ENCODE measurements around the gene AGBL1.

Gene AGBL1

DNA sequence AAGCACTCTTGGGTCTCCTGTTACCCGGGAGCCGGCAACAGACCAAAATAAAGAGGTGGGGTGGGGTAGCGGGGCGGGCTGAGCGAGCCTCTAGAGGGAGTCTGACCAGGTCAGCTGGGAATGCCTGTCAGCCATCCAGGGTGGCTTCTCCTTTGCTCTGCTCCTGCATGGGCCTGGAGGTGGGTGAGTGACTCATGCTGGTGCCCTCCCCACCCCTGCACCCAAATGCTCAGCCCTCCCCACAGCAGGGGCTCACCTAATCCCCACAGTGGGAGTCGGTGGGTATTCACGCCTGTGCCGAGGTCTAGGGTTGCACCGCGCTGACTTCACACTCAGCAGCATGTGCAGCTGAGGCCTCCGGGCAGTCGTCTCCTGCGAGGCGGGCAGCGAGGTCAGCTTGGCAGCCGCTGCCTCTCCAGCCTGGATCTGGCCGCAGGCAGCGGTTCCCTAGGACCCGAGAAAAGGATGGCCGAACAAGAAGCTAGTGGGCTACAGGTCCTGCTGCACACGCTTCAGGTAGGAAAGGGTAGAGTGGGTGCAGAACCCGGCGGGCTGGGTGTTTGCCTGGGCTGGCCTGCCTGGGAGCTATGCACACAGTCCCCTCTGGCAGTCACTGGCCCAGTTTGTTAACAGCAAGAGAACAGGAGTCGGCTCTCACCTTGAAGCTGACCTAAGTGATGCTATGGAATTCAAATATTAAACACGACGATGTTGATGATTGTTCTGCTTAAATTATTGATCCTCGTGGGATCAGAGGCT, at the start of gene AGBL1:
AGBL1 (plus strand) TSS at position 364 of the 759 bp plus-strand sequence.
- DNase-seq (ENCODE audit: low spot score), result no peak

DNA sequence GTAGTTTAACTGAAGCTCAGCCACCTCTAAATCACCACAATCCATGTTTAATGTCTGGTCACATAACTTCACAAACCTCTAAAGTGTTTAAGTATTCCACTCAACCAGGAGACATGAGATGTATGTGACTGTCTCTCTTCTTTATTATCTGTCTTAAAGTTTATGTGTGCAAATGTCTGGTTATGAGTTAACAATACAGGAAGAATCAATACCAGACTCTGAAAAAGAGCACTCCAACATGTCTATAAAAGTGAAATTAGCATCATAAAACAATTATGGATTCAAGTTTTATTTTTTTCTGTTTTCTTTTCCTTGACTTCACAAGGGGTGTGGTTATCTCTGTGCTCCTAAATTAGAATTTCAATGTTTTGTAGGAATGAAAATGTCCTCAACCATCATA, 44.8 kb upstream of the AGBL1 start:
- no peak for DNase-seq (ENCODE audit: low spot score)

DNA sequence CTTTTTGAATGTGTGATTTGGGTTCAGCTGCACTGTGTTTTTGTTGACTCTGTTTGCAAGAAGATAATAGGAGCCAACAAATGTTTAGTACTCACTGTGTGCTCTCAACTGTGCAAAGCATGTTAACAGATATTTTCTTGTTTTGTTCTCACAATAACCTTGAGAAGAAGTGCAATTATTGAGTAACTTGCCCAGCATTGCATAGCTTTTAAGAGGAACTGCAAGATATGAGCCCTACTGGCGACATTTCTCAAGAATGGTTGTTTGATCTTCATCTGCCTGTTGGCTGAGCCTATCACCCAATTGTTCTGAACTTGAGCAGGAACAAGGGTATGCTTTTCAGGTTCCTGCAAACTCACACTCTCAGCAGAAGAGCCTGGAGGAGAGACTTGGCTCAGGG, 43.4 kb upstream of the AGBL1 start:
- DNase-seq (ENCODE audit: low spot score), result no peak

DNA sequence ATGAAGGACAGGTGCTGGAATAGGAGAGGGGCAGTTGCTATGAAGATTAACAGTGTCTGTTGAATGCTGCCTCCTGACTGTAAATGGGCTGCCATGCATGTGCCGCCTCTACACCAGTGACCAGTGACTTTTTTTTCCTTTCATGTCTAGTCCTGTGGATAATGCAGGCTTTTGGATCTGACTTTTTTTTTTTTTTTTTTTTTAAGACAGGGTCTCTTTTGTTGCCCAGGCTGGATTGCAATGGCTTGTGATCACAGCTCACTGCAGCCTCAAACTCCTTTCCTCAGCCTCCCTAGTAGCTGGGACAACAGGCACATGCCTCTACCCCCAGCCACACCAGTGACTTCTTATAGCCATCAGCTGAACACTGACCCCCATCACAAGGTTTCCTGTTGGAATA, 41.2 kb upstream of the AGBL1 start:
- no peak for DNase-seq (ENCODE audit: low spot score)

DNA sequence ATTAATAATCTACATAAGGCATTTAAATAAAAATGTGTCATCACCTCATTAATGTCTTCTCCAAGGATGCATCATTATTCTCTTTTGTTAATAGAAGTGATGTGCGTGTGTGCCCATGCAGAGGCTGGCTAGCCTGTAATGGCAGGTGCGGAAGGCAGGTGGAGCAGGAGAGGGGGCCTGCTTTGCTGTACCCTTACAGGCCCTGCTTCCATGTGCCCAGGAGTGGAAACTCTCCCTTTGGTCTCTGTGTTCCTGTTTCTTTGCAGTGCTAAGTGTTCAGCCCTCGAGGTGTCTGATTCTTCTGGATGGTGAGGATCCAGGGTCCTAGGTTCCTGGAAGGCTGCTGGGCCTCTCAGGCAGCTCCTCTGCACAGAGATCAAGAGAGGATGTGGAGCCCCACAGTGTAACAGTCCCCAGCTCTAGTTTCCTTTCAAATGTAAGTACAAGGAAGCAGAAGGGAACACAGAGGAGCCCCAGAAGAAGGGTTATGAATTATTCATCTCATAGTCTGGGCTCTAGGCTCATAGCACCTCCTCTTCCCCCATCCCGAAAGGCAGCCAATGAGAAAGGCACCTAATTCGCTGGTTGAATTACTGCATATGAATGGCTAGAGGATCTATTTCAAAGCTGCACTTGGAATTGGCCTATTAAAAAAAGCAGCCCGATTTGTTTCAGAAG, 39.2 kb upstream of the AGBL1 start:
- no peak for DNase-seq (ENCODE audit: low spot score)

DNA sequence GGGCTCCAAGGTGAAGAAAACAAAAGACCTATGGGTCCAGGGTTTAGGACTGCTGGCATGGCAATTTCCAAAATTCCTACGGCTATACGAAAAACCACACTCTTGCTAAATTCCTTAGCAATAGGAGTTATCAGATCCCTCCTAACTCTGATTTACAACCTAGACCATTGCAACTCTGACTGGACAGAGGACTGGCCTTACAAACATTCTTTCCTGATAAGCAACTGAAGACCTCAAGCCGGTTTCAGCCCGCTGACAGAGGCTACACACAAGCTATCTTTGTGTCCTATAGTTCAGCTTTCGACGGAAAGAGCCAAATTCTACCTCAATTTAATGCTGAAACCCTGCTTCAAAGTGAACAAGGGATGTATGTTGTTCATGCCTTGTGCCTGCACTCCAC, 38.3 kb upstream of the AGBL1 start:
- DNase-seq (ENCODE audit: low spot score), result no peak

DNA sequence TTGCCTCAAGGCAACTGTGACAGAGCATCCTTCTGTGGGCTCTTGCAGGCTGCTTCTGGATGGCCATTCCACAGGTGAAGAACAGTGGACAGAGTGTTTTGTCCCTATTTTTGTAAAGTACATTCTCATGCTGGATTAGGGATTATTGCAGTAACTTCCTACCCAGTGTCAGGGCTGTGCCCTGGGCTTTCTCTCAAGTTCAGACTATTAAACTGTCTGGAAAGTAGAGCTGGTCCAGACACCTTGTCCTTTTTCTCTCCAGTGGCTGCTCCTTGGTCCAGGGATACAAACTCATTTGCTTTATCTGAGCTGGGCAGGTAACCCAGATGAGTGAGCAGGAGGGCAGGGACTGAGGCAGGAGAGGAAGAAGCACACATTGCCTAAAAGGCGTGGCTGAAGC, 37.4 kb upstream of the AGBL1 start:
- DNase-seq (ENCODE audit: low spot score), result no peak

DNA sequence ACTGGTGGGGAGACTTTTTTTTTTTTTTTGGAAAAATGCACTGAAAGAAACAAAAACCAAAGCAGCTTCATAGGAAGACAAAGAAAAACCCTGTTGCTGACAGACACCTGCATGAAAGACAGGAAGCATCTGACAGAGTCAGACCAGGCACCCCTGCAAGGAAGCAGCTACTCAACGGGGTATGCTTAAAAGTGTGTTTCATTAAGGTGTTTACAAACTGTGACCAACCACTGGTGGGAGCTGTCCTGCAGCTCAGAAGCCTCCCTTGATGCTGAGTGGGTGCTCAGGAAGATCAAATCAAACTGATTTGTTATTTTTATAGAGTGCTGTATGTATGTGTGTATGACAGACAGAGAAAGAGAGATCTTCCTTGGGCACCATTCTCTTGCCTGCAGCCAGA, 34.7 kb upstream of the AGBL1 start:
- DNase-seq (ENCODE audit: low spot score), result no peak

DNA sequence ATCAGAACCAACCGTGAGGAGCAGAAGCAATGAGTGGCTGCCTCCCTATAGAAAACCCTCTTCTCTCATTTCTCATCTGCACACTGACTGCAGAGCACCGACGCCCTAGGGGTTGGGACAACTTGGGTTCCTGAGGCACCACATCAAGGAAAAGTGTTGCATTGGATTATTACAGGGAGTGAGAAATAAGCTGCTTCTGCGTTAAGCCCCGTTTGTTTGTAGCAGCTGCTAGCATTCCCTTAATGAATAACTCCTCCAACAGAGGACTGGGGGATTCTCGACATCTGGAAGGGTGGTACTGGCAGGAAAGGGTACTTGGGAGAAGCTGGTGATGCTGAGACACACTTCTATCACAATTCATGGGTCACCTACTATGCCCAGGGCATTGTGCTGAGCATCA, 25.3 kb upstream of the AGBL1 start:
- DNase-seq (ENCODE audit: low spot score), result no peak

DNA sequence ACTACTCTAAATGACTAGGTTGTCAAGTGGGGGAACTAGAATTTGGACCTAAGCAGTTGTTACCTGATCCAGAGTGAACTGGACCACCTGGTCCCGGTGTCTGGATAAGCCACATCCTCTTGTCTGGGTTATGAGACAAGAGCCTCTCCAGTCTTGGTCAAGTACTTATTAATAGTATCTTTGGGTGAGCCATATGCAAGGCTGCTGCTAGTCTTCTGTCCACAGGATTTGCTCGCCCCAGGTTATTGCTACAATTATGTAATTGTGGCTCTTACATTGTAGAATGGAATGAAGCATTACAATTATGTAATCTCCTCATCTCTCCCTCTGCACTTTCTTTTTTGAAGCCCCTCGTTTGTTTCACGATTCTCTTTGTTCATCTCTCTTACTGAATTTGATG, 24.0 kb upstream of the AGBL1 start:
- DNase-seq (ENCODE audit: low spot score), result no peak

DNA sequence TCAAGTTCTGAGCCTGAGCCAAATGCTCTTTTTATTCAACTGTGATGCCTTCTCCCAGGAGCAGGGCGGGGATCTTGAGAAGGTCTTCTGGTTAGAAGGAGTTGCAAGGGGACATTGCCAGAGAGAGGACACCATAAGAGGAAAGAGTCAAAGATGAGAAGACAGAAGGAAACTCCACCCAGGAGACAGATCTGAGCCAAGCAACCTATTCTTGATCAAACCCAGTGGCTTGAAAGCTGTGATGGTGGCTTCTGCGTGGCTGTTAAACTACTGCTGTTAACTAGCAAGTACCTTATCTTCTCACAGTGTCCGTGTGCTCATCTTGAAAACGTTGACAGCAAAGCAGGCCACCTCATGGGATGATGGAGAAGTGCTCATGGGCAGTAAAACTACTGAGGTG, 19.8 kb upstream of the AGBL1 start:
- no peak for DNase-seq (ENCODE audit: low spot score)

DNA sequence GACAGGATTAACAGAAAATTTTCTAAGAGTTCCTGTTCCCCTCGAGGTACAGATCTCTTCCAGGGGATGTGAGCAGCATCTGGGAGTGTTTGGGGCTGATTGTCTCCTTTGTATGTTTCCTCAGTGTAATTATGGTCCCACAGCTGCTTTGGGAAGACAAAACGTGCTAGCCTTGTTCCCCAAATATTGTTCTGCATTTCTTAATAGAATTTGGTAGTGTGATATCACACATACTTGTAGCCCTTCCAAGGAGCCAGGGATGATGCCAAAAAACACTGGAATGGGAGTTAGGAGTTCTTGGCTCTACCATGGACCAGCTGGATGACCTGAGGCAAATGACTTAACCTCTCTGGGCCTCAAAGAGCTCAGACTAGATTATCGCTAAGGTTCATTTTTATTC, 19.0 kb upstream of the AGBL1 start:
- no peak for DNase-seq (ENCODE audit: low spot score)

DNA sequence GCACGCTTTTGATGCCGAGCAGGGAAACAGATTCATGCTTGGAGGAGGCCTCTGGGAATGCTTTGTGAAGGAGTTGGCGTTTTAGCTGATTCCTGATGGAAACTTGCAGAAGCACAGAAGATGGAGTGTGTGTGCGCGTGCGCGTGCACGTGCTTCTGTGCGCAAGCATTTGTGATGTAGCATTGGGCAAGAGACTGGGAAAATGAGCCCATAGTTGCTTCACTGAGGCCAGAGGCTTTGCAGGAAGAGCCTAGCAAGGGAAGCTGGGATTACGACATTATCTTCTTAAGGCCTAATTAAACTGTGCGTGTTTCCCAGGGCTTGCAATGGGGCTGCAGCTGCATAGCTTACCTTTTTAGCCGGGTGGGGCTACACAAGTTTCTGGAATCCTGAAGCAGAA, 18.1 kb upstream of the AGBL1 start:
- no peak for DNase-seq (ENCODE audit: low spot score)

DNA sequence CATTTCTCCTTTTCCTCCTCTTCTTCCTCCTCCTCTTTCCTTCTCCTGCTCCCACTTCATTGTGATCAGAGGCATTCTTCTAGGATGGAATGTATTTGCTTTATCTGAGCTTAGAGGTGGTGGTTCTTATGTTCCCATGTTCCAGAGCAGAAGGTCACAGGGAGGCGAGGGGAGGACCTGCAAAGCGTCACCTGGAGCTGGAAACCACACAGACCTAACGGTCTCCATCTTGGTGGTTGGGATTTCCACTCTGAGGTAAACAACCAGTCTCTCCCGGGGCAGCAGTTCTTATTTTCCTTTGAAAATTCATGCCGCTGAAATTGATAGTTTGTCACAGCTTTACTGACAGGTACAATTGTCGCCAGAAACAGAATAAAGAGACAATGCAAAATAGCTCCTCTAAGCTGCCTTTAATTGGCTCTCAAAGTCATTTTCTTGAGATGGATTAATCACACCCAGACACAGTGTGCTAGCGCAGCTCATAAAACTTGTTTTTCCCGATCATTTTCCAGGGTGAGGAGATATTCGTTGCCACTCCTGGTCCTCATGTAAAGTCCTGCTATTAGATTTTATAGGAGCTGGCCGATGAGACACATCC, 16.9 kb upstream of the AGBL1 start:
- DNase-seq (ENCODE audit: low spot score), result no peak

DNA sequence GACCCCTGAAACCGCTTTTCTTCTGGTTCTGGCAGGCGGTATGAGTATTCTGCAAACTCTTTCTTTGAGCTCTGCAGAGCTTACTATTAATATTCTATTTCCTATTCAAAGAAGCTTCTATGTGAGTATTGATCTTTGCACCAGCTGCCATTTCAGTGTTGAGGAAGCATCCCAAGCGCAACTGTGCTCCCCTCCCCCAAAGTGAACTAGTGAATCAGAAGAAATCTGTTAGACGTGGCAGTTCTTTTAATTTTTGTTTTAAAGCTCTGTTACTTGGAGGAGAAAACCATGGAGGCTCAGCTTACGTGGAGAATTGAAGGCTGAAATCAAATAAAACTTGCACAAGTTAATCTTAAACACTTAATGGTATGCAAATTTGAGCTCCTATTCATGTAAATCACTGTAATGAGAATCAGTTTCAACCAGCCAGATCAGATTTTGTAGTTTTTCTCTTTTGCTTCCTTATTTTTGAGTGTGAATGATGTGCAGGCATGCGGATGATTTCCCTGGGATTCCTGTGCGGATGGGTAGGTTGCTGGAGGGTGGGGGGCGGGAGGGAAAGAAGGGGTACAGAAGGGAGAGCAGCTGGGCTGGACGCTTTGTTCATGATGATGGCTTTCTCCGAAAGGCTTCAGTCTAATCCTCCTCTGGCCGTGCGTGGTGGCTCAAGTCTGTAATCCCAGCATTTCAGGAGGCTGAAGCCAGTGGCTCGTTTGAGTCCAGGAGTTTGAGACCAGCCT, 16.1 kb upstream of the AGBL1 start:
- no peak for DNase-seq (ENCODE audit: low spot score)

DNA sequence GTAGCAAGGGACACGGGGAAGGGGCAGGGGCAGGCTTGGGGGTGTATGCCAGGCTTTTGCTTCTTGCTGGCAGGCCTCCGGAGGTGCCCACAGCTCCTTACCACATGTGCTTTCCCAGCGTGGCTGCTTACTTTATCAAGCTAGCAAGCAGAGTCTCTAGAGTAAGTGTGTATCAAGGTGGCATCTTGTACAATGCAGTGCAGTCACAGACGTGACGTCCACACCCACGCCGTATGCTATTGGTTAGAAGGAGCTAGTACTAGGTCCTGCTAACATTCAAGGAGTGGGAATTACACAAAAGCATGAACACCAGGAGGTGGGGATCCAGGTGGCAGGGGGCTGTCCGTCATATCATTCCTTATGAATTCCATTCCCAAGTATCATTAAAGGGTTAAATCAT, 15.3 kb upstream of the AGBL1 start:
- no peak for DNase-seq (ENCODE audit: low spot score)

DNA sequence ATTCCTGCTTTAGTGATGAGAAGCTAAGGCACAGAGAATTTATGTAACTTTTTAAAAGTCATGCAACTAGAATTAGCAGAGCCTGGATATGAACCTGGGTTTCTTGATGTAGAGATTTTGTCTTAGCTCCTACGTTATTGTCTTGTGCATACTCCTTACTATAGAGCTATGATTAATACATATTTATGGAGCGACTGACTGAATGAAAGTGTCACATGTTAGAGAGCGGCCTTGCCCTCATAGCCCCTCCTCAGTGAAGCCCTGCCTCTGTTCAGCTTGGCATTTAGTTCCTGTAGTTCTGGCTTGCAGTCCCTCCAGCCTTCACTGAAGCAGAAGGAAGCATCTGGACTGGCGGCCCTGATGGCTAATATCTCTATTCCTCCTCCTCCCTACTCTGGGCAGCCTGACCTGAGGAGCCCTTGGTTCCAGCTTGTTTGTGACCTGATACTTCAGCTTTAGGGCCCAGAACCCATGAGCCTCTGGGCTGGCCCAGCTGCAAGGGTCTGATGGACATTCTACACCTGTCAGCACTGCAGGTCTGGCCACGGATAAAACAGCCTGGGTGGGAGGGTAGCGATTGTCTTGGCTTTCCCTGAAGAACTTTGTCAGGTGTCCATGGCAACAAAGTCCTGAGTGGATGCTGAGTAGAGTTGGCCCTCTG, 13.4 kb upstream of the AGBL1 start:
- no peak for DNase-seq (ENCODE audit: low spot score)

DNA sequence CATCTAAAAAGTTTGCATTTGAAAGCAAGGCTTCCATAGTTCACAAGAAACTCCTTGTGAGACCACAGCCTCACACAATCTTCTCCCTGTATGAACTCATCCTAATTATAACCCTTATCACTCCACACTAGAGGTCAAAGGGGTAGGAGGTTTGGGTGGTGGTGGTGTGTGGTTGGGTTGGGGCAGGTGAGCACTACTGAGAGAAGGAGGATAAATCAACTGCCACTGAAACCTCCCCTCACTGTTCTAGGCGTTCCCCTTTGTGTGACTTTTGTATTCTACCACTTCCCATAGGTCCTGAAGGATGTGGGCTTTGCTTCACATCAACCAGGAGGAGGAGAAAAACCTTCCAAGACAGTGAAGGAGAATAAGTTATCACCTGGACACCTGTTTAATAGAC, 6.4 kb upstream of the AGBL1 start:
- DNase-seq (ENCODE audit: low spot score), result no peak

DNA sequence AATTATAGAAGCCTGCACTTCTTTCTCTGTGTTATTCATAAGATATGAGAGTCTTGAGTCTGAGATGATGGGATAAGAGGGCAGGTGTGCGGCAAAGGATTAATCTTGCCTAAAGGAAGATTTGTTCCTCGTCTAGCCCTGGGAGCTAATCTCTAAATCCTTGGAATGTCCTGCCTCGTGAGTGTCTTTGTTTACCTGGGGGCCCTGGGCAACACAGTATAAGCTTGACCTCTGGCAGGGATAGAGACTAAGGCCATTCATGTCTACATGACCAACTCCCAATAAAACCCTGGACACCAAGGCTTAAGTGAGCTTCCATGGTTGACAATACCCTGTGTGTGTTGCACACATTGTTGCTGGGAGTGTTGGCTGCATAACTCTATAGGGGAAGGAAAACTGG, 3.2 kb upstream of the AGBL1 start:
- DNase-seq (ENCODE audit: low spot score), result no peak

DNA sequence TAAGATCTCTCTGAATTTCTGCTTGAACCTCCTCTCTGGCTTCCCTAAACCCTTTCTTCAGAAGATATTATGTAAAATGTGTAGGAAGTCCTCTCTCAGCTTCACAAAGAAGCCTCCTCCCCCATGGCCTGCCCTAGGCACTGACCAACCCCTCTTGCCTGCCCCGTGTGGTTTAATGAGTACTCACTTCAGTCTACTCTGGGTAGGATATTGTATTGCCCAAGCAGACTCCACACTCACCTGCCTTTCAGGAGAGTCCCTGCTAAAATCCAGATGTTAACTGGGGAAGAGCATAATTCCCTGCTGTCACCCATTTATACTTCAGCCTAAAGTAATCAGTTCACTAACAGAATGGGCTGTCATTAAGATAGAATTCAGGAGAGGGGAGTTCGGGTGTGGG, 2.6 kb upstream of the AGBL1 start:
- no peak for DNase-seq (ENCODE audit: low spot score)

DNA sequence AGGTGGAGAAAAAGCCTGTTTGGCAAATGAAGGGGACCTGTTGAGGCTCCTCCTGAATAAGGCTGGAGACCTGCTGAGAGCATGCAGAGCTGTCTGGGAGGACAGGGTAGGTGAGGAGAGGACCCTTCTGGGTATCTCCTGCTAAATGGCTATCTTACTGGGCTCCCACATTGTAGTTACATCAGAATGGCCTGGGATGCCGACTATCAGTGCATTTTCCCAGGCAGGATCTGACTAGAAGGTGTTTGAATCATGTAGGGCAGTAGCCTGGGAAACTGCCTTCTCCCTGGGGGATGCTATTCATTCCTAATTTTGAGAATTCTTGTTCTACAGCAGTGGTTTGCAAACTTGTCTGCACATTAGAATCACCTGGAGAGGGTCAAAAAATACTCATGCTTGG, 631 bp downstream of the AGBL1 start:
- DNase-seq (ENCODE audit: low spot score), result no peak

DNA sequence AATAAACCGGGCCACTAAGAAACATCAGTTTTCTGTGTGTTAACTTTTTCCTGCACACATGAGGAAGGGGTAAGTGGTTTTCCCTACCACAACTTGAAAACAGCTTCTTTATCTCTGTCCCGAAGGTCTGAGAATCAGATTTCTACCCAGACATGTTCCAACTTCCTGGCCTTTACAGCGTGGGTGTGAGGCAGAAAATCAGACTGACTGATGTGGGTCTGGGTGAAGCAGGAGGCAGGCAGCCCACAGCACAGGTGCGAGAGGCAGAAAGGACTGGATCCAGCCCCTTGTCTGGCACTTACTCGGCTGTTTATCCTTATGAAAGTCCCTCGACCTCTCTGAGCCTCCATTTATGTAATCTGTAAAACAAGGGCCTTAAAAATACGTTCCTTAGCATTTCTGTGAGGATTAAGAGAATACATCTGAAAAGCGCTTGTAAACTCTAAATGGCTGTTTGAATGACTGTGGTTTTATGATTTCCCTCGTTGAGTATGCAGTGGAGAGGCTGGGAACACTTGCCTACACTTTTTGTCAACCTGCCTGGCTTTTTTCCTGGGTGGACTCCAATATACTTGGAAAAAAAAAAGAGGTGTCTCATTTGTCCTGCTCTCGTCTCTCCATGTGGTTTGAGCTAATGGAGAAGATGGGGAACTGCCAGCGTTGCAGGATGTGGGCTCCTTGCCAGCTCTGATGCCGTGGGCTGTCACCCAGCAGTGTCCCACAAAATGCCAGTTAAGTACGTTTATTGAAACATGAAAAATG, 3.1 kb downstream of the AGBL1 start:
- no peak for DNase-seq (ENCODE audit: low spot score)
